ENCODE measurements around the gene SLC66A1.

The SLC66A1 gene

GRCh38 chr1:19344372-19344810 lies 32.3 kb downstream of the SLC66A1 start:
- TF ChIP-seq CTCF (conservative IDR thresholded peaks at IDR 0.05) = peak; percentile 93
- no peak overlapping the region for H3K27ac ChIP-seq

- no peak overlapping the region for H3K27ac ChIP-seq
- no peak for TF ChIP-seq CTCF (conservative IDR thresholded peaks at IDR 0.05)
Measured at GRCh38 chr1:19344831-19345230, 32.7 kb downstream of the SLC66A1 start.

- TF ChIP-seq CTCF (conservative IDR thresholded peaks at IDR 0.05) = no peak
Measured at GRCh38 chr1:19345391-19345790, 33.3 kb downstream of the SLC66A1 start.

GRCh38 chr1:19346026-19346425 lies 33.9 kb downstream of the SLC66A1 start:
- no peak overlapping the region for H3K27ac ChIP-seq
- no peak for TF ChIP-seq CTCF (conservative IDR thresholded peaks at IDR 0.05)

More at GRCh38 chr1:19345391-19345790, 33.3 kb downstream of the SLC66A1 start:
- H3K27ac ChIP-seq = no peak overlapping the region

- TF ChIP-seq CTCF (conservative IDR thresholded peaks at IDR 0.05) = no peak
- H3K27ac ChIP-seq = peak overlapping the region; percentile 59
Measured at GRCh38 chr1:19347533-19348172, 35.5 kb downstream of the SLC66A1 start.

- H3K27ac ChIP-seq = no peak overlapping the region; the same call in 1 of the 2 replicates
- no peak for TF ChIP-seq CTCF (conservative IDR thresholded peaks at IDR 0.05)
Measured at GRCh38 chr1:19348441-19349198, 36.5 kb downstream of the SLC66A1 start.

- H3K27ac ChIP-seq = no peak overlapping the region
- no peak for TF ChIP-seq CTCF (conservative IDR thresholded peaks at IDR 0.05)
Measured at GRCh38 chr1:19349999-19350398, 37.9 kb downstream of the SLC66A1 start.

Measured in VCaP (cell line).